HL-60 (cell line): ENCODE results near the gene KCNJ15.

Experiments used
- DNase-seq, 2 experiments: peaks; one replicate each; pipeline ENCODE4 v3.0.0-alpha.2; 2010 to 2020; ENCODE audit warnings: low read depth in 1 of 2, low spot score in 1 of 2
- H3K27ac ChIP-seq: fragments of 250-450 bp; sonication (Bioruptor Pico); replicated peaks from 2 replicates; pipeline ENCODE4 v1.5.1; 2020; ENCODE audit warnings: mild to moderate bottlenecking, moderate library complexity
- H3K27me3 ChIP-seq: fragments of 250-450 bp; sonication (Bioruptor Pico); 2 replicates; pipeline ENCODE4 v1.5.1; 2021; ENCODE audit warnings: mild to moderate bottlenecking, moderate library complexity; ENCODE audit not compliant: insufficient read depth, poor library complexity, severe bottlenecking
- H3K4me3 ChIP-seq: replicated peaks from 2 replicates; pipeline ENCODE4 v1.5.1; 2011; ENCODE audit warnings: mild to moderate bottlenecking, control low read depth, low read length; ENCODE audit not compliant: insufficient read depth
- GABPA ChIP-seq: IDR thresholded peaks from 2 replicates; pipeline ENCODE4 v1.6.1; 2012; ENCODE audit warnings: low read depth
- POLR2AphosphoS5 ChIP-seq: IDR thresholded peaks from 2 replicates; pipeline ENCODE4 v1.6.1; 2012; ENCODE audit warnings: low read depth
- SPI1 ChIP-seq: IDR thresholded peaks from 2 replicates; pipeline ENCODE4 v1.6.1; 2012; ENCODE audit warnings: low read depth, mild to moderate bottlenecking, borderline replicate concordance
- TF ChIP-seq, protein P1 (sequence below): IDR thresholded peaks from 2 replicates; pipeline ENCODE4 v1.6.1; 2012; ENCODE audit warnings: low read depth; ENCODE audit not compliant: insufficient replicate concordance
- TF ChIP-seq, protein P2 (sequence below): IDR thresholded peaks from one replicate; pipeline ENCODE4 v1.5.1; 2011; ENCODE audit warnings: low read length, control low read depth, inconsistent platforms; ENCODE audit not compliant: insufficient read depth

The KCNJ15 gene

DNA sequence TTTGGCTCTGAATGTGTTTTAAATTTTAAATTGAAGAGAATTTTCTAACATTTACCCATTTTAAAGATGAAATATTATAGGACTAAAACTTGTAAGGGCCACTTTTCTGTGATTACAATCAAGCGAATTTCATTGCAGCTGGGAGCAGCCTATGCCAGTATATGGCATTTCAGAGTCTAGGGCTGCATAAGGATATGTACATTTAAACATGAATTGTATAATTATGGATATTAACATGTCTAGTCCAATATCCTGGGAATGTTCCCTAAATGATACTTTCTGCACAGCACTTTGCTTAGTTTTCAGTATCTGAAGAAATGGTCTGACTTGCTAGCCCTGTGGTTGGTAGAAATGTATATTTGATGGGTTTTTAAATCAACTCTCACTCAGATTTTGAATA lies 8.4 kb downstream of the KCNJ15 start:
- Histone ChIP-seq H3K27ac (no peak overlapping the region), H3K4me3 (no peak overlapping the region), H3K27me3 (no peaks in the 10 kb centered on the region)
- DNase-seq, result no peak
- TF ChIP-seq GABPA (no peak), POLR2AphosphoS5 (no peak), SPI1 (no peak)
- TF ChIP-seq, protein P1, sequence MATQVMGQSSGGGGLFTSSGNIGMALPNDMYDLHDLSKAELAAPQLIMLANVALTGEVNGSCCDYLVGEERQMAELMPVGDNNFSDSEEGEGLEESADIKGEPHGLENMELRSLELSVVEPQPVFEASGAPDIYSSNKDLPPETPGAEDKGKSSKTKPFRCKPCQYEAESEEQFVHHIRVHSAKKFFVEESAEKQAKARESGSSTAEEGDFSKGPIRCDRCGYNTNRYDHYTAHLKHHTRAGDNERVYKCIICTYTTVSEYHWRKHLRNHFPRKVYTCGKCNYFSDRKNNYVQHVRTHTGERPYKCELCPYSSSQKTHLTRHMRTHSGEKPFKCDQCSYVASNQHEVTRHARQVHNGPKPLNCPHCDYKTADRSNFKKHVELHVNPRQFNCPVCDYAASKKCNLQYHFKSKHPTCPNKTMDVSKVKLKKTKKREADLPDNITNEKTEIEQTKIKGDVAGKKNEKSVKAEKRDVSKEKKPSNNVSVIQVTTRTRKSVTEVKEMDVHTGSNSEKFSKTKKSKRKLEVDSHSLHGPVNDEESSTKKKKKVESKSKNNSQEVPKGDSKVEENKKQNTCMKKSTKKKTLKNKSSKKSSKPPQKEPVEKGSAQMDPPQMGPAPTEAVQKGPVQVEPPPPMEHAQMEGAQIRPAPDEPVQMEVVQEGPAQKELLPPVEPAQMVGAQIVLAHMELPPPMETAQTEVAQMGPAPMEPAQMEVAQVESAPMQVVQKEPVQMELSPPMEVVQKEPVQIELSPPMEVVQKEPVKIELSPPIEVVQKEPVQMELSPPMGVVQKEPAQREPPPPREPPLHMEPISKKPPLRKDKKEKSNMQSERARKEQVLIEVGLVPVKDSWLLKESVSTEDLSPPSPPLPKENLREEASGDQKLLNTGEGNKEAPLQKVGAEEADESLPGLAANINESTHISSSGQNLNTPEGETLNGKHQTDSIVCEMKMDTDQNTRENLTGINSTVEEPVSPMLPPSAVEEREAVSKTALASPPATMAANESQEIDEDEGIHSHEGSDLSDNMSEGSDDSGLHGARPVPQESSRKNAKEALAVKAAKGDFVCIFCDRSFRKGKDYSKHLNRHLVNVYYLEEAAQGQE, result no peak
- TF ChIP-seq, protein P2, sequence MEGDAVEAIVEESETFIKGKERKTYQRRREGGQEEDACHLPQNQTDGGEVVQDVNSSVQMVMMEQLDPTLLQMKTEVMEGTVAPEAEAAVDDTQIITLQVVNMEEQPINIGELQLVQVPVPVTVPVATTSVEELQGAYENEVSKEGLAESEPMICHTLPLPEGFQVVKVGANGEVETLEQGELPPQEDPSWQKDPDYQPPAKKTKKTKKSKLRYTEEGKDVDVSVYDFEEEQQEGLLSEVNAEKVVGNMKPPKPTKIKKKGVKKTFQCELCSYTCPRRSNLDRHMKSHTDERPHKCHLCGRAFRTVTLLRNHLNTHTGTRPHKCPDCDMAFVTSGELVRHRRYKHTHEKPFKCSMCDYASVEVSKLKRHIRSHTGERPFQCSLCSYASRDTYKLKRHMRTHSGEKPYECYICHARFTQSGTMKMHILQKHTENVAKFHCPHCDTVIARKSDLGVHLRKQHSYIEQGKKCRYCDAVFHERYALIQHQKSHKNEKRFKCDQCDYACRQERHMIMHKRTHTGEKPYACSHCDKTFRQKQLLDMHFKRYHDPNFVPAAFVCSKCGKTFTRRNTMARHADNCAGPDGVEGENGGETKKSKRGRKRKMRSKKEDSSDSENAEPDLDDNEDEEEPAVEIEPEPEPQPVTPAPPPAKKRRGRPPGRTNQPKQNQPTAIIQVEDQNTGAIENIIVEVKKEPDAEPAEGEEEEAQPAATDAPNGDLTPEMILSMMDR, result no peak

DNA sequence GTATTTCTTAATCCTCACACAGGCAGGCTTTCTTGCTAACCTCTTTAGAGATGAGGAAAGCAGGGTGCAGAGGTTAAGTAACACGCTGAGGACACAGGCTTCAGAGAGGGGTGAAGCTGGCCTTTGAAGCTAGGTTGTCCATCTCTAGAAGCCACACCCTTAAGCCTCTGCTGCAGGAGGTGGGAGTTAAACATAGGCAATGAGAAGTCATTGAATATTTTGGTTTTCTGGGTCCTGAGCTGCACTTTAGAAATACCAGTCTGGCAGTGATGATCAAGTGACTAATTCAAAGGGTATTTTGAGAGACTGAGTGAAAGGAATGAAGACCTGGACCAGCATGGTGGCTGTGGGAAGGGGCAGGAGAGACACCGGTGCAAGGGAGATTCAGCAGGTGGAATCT lies 9.9 kb downstream of the KCNJ15 start:
- DNase-seq, result peak in 1 of 2 experiments; percentile 49
- Histone ChIP-seq H3K27me3 (no peaks in the 10 kb centered on the region), H3K4me3 (no peak overlapping the region), H3K27ac (no peak overlapping the region)
- TF ChIP-seq, protein P1, result no peak
- TF ChIP-seq POLR2AphosphoS5 (no peak), GABPA (no peak), SPI1 (no peak)
- TF ChIP-seq, protein P2, result no peak

DNA sequence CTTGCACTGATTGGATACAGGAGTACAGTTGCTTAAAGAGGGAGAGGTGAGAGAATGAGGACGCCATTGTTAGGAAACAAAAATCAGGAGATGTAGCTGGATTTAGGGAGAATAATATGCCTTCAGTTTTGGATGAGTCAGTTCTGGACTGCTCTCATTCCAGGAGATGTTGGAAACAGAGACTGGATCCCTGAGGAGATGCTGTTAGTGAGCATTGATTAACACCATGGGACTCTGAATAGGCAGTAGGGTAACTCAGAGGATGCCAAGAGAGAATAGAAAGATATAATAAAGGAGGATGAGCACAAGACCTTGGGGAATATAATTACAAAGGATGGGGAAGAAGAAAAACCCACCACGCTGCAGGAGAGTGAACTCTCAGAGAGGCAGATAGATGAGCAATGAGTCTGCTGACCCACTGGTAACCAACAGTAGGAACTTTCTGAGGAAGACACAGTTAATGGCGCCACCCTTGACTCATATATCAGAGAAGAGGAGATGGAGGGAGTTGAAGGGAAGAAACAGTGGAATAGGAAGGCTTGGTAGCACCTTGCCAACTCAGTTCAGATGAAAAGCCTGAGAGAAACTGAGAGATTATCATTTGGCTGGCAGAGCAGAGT lies 10.5 kb downstream of the KCNJ15 start:
- no peak overlapping the region for H3K4me3 ChIP-seq
- no peak overlapping the region for H3K27ac ChIP-seq

More for the DNA sequence above, 10.5 kb downstream of the KCNJ15 start:
- TF ChIP-seq, protein P2, result no peak
- TF ChIP-seq, protein P1, result no peak
- TF ChIP-seq POLR2AphosphoS5, result no peak
- TF ChIP-seq GABPA, result no peak
- TF ChIP-seq SPI1, result no peak
- no peaks in the 10 kb centered on the region for H3K27me3 ChIP-seq
- no peak for DNase-seq
